Ammon's horn (tissue), 1 donor: ENCODE measurements around the gene CACNG8.
"Not testable (repeated sequence)": the region's sequence is repeated elsewhere in the genome, so short reads cannot be mapped to it uniquely, and the experiment has no call there.

ENCODE experiments used
- DNase-seq: peaks from one replicate; pipeline ENCODE4 v3.0.0-alpha.2; 2016; ENCODE audit warnings: low spot score

The CACNG8 gene

GRCh38 chr19:54035215-54036178 is 72.8 kb downstream of the CACNG8 start:
- peak; percentile 54 for DNase-seq

GRCh38 chr19:54036542-54036941 is 73.8 kb downstream of the CACNG8 start:
- DNase-seq = not testable (repeated sequence)
